Activated CD8-positive, alpha-beta memory T cell treated with anti-CD3 and anti-CD28 coated beads for 1 hour (primary cell): ENCODE measurements around the gene FAM114A2.
"Not testable (repeated sequence)": the region's sequence is repeated elsewhere in the genome, so short reads cannot be mapped to it uniquely, and the experiment has no call there.

Experiments
- DNase-seq, 2 donors: peaks; one replicate each; pipeline ENCODE4 v3.0.0-alpha.2; 2020; ENCODE audit warnings: low read depth in 1 of 2; ENCODE audit errors: extremely low read depth in 1 of 2

FAM114A2 gene

DNA sequence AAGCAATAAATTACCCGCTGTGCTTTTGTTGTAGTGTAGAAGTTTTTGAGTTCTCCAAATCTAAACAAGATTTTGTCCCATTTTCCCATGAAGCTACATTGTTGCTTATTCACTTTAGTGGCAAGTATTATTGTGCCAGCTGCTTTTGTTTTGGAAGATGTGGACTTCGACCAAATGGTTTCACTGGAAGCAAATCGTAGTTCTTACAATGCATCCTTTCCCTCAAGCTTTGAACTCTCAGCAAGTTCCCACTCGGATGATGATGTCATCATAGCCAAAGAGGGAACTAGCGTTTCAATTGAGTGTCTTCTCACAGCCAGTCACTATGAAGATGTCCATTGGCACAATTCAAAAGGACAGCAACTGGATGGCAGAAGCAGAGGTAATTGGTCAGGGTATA is 10.9 kb upstream of the FAM114A2 start:
- DNase-seq: no peak

DNA sequence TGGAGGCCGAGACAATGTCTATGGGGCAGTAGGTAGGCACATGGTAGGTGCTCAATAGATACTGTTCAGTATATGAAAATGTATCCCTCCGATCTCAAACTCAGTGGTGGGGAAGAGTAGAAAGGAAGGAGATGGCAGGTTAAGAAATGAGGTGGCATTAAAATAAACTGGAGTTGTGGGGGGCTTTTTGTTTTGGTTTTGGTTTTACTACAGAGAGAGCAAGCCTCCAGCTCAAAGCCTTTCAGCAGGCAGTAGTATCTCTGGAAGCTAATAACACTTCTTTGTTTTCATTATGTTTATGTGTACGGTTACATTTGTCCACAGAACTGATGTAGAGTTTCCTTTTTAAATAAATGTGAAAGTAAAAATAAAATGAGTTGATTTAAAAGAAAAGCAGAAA is 8.6 kb upstream of the FAM114A2 start:
- no peak for DNase-seq

DNA sequence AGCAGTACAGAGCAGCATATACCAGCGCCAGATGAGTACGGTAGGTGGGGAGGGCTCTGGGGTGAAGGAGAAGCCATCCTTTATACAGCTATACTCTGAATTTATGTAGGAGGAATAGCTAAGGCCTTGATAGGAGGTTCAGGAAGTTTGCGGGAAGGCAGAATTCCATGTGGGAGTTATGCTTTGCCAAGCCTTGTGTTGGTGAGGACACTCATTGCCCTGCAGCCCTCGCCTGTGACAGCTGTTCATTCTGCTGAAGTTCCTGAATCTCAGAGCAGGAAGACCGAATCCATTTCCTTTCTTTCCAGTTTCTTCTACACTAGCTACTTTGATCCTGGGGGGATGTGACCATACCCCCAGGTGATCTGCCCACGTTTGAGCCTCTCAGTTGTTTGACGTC is 7.8 kb upstream of the FAM114A2 start:
- DNase-seq: no peak

DNA sequence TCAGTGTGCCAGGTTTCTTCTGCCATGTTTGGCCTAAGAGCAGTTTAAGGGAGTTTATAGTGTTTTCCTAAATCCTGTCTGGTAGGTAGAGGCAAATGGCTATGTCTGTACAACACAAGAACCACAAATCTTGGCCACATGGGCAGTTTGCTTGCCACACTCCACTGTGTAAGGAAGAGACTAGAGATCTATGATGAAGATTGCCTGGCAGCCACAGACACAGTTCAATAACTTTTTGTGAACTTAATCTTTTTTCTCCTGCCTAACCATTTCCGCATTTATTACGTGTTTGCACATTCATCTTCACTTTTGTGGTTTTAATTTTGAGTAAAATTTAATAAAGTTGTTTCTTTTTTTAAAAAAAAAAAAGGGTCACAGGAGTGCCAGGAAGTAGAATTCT is 5.9 kb upstream of the FAM114A2 start:
- no peak for DNase-seq

DNA sequence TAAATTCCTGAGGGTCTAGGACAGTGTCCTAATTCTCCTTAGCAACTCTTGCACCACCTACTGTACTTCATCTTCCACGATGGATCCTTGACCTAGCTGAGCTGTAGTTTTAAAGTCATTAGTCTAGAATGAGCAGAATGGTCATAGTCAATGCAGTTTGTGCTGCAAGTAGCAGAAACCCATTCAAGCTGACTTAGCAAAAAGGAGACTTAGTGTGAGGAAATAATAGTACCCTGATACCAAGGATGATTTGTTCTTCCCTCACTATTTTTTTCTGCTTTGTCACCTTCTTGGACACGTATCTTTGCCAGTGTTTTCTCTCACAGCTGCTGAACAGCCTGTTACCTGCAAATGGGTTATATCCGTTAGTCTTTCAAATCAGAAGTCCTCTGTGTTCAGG is 5.4 kb upstream of the FAM114A2 start:
- DNase-seq: no peak

DNA sequence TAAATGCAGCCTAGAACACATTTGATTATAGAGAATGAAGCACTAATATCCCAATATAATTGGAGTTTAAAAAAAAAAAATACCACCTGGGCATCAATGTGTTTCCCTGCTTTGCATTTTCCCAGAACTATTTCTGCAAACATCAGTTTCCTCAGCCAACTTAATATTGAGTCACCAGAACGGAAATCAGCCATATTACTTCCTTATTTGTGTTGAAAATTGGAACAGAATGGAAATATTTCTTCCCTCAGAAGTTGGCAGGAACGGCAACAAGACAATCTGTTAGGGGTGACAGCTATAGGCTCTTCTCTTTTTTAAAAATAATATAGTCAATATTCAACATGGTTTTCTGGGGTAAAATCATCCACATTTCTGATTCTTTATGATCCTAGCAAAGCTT is 4.1 kb upstream of the FAM114A2 start:
- no peak for DNase-seq

DNA sequence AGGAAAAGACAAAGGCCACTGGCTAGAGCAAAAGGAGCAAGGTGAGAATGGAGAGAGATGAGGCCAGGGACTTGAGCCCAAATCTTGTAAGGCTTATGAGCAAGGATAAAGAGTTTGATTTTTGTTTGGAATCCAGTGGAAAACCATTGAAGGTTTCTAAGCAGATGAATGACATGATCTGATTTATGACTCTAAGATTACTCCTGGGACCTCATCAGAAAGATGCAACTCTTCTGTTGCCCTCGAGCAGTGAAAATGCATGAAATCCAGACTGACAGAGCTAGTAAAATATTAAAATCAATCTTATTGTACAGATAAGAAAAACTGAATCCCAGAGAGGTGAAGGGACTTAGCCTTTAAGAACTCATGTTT is 734 bp upstream of the FAM114A2 start:
- DNase-seq: no peak

DNA sequence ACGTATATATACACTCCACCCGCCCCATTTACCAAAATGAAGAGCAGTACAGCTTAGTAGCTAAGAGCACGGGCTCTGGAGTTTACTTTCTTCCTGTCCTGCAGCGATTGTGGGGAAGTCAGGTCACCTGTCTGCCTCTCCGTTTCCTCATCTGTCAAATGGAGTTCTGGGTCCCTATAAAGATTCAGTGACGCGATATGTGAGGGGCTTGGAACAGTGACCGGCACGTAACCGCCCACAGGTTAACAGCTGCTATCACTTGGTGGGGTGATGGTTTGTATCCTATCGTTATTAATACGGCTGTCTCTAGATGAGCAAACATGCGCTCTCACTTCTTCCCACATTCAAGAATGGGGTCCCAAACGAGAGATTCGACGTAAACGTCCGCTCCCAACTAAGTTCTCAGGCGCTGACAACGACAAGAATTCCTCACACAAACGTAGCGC is 426 bp downstream of the FAM114A2 start:
- peak in 1 of 2 donors; percentile 3 for DNase-seq

DNA sequence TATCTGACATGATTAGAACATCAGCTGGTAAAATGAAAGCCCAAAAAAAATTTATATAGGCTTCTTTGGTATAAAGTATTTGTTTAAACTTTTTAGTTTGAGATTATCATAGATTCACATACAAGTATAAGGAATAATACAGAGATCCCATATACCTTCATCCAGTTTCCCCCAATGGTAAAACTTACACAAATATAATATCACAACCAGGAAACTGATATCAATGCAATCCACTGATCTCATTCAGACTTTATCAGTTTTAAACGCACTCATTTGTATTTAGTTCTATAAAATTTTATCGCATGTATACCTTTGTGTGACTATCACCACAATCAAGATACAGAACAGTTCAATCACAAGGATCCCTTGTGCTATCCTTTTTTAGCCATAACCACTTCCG is 3.8 kb downstream of the FAM114A2 start:
- DNase-seq: no peak

DNA sequence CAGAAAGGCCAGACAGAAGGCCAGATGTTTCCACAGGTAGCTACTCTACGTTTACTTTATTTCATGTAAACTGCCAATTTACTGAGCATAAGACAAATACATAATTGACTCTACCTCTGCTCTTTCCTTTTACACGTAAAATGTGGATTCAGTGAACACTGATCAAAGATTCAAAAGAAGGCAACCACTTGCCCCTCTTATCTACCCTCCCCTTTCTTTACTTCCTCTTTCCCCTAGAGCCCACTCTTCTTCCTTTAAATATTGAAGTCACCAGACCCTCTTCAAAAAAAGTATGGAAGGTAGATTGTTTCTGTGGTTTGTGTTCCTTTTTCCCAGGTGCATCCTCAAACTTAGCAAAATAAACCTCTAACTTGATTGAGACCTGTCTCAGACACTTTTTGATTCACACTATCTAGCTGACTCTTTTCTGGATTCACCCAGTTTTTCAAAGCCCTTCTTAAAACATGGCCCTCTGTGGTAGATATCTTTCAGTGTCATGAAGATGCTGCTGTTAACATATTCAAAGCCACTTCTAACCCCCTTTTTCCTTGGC is 6.7 kb downstream of the FAM114A2 start:
- no peak for DNase-seq

DNA sequence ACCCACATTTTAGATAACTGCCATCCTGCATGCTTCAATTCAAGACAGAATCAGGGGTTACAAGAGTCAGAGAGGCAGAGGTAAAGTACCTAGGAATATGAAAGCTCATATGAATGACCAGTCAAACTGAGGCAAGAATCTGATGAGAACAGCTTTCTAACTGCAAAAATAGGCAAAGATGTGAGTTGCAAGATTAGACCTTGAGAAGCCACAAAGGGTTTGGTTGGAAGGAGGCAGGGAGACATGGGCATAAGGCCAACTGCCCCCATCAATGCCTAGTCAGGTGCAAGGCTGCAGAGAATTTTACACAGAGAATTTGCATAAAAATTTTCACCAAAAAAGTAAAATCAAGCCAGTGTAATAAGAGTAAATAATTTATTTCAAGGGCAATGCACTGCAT is 12.8 kb downstream of the FAM114A2 start:
- no peak for DNase-seq

DNA sequence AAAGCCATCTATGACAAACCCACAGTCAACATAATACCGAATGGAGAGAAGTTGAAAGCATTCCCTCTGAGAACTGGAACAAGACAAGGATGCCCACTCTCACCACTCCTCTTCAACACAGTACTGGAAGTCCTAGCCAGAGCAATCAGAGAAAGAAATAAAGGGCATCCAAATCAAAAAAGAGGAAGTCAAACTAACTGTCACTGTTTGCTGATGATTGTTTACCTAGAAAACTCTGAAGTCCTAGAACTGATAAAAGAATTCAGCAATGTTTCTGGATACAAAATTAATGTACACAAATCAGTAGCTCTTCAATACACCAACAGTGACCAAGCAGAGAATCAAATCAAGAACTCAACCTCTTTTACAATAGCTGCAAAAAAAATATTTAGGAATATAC is 19.8 kb downstream of the FAM114A2 start:
- not testable (repeated sequence) for DNase-seq

DNA sequence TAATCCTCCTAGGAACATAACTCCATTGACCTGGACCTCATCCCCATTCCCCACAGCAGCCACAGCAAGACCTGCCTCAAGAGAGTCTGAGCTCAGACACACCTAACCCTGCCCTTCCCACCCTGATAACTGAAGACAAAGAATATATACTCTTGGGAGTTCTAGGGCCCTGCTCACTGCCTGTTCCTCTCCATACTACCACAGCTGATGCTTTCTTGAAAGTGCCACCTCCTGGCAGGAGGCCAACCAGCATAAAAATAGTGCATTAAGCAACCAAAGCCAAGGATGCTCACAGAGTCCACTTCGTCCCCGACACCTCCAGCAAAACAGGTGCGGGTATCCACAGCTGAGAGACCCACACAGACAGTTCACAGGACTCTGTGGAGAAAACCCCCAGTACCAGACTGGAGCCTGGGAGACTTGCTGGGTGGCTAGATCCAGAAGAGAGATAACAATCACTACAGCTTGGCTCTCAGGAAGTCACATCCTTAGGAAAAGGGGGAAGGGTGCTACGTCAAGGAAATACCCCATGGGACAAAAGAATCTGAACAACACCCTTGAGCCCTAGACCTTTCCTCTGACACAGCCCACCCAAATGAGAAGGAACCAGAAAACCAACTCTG is 23.5 kb downstream of the FAM114A2 start:
- no peak for DNase-seq

DNA sequence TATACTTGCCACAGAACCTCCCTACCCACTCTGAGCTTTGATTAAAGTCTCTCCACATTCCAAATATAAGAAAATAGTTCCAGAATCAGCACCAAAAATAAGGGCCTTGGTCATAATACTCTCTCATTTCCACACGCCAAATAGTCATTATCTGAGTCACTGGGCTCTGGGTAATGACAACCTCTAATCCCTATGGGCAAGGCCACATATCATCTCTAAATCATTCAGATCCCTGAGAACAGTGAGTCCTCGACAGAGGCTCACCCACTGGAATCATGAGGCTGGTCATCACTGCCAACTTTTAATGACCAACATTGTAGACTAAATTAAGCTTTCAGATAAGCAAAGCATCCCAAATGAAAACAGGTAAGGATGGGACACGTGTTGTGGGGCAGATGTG is 28.1 kb downstream of the FAM114A2 start:
- DNase-seq: no peak

DNA sequence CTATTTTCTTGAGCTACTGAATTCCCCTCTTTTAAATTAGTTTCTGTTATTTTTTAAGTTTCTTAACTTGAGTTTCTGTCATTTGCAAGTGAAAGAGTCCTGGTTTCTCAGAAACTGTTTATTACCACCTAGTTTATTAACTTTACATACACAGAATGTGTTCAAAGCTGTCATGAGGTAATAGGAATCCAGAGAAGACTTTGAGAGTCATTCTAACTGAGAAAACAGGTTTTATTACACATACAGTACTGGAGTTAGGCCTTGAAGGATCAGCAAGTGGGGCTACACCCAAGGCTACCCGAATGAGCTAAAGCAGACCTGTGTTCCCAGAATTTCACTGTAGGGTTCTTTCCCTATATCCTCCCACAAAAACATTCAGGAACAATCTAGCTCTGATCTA is 33.1 kb downstream of the FAM114A2 start:
- DNase-seq: no peak

DNA sequence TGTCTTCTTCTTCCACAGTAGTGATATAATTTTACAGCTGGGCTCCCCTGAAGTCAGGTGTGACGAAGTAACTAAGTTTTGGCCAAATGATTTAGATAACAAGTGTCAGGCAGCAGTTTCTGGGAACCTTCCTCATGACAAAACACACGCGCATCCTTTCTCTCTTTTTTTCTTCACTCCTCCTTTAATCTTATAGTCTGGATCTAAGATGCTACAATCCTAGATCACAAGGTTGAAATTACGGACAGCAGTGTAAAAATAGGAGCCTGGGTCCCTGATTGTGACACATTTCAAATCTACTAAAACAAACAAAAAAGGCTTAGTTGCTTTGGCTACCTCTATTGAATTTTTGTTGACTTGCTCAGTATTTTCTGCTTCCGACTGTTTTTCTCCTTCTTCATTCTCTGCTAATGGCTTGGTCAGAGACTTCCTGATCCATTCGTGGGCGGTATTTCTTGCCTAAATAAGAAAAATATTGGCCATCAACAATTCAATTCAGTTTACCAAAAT is 36.1 kb downstream of the FAM114A2 start:
- no peak for DNase-seq

DNA sequence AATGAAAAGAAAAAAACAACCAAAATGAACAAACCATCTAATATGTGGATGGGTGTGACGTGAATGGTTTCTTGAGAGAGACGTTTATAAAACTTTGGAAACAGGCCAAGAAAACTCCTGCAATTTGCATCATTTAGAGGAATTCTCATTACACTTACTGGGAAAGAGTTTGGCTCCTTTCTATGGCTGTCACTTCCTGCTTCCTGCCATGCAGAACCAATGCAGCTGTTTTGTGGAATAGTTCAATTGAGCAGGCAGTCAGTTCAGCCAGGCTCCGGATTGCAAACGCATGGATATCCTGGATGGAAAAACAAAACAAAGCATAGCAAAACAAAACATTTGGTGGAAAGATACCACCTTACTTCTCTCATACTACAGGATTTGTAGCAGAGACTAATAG is 36.6 kb downstream of the FAM114A2 start:
- DNase-seq: no peak

DNA sequence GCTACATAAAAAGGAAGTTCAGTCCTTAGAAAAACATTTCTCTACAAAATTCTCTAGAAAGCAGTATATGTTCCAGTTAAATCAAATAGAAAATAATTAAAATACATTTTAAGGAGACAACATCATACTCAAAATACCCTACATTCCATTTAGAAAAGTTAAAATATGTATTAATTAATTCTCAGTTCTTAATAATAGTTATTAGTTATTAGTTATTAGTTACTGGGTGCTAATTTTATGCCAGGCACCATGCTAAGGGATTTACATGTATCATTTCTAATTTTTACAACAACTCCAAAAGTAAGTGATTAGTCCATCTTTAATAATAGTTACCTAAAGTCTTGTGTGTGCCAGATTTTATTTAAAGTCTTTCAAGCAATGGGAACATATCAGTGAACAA is 38.0 kb downstream of the FAM114A2 start:
- DNase-seq: no peak

DNA sequence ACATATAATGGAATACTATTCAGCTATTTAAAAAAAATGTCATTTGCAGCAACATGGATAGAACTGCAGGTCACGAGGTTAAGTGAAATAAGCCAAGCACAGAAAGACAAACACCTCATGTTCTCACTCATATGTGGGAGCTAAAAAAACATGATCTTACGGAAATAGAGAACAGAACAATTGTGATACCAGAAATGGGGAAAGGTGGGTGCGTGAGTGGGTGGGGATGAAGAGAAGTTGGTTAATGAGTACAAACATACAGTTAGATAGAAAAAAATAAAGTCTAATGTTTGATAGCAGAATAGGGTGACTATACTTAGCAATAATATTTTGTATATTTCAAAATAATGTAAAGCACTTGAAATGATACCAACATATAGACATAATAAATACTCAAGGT is 38.7 kb downstream of the FAM114A2 start:
- no peak for DNase-seq

DNA sequence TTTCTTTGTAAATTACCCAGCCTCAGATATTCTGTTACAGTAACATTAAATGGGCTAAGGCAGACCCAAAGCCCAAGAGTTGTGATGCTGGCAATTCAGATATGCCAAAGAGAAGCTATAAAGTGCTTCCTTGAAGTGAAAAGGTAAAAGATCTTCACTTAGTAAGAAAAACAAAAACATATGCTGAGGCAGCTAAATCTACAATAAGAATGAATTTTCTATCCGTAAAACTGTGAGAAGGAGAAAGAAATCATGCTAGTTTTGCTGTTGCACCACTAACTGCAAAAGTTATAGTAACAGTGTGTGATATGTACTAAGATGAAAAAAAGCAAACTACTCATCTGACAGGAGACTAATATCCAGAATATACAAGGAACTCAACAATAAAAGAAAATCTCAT is 39.9 kb downstream of the FAM114A2 start:
- no peak for DNase-seq

DNA sequence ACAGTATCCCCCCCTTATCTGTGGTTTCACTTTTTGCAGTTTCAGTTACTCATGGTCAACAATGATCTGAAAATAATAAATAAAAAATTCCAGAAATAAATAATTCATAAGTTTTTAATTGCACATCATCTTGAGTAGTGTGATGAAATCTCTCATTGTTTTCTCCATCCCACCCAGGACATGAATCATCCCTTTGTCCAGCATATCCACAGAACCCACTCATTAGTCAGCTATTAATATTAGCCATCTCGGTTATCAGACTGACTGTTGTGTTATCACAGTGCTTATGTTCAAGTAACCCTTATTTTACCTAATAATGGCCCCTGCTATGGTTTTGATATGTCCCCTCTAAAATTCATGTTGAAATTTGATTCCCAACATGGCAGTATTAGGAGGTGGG is 40.7 kb downstream of the FAM114A2 start:
- no peak for DNase-seq

DNA sequence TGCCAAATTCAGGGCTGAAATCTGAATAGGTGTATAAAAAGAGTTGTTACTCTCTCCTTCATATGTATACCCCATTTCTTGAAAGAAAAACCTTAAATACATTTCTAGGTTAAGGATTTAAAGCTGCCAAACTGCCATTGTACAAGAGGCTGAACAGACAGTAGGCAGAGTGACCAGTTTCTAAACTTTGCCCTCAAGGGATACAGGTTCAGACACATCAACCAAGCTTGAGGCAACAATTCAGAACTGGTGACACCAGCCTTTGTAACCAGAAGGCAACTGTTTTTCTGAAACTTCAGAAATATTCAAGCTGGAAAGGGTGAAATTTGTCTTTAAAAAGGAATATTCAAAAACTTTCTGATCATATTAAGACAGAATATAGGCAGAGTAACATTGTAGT is 47.5 kb downstream of the FAM114A2 start:
- DNase-seq: no peak

DNA sequence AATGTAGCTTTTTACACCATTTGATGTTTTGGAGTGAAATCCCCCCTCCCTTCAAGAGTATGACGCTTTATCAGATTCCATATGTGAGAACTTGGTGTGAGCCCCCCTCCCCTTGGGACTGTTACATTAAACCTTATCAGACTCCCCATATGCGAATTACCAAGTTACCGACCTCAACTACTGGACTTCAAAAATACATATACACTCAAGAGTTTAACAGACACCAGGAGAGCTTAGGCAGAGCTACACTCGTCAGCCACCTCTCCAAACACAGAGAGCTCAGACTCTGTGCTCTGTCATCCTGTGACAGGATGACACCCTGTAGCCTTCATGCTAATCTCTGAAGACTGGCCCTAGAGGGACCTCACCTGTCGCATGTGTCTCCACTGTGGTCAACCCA is 50.2 kb downstream of the FAM114A2 start:
- no peak for DNase-seq
